B cell (primary cell): ENCODE measurements around the gene RNF4. TPM values are rescaled to one million over a fixed set of nuclear protein-coding genes. Genes with fewer than 3 reads are reported as not detected.

Experiments
- ATAC-seq: fragments of 200-7000 bp; cut with Tn5 transposase; one replicate; pipeline ENCODE4 v1.10.0; 2021; ENCODE audit warnings: low read depth, mild to moderate bottlenecking, moderate number of reproducible peaks, moderate library complexity
- CTCF ChIA-PET: fragments of 350-600 bp; sonication (Branson Sonifier 250); formaldehyde crosslinking; loops from one replicate; lab custom pipeline; 2021; ENCODE audit warnings: antibody characterized with exemption, inconsistent platforms; lab: Charles Lee
- POLR2A ChIA-PET: fragments of 350-600 bp; sonication (Branson Sonifier 250); formaldehyde crosslinking; loops from one replicate; lab custom pipeline; 2021; ENCODE audit warnings: antibody characterized with exemption; lab: Charles Lee
- DNase-seq: peaks from one replicate; pipeline ENCODE4 v3.0.0; 2013
- H2AFZ ChIP-seq: 2 replicates; pipeline ENCODE4 v1.6.1; 2012; ENCODE audit warnings: mild to moderate bottlenecking, low read depth, low read length; ENCODE audit not compliant: insufficient read depth, poor library complexity, severe bottlenecking
- H3K27ac ChIP-seq, 2 donors: 1 replicate in 1 of 2; 2 replicates in 1 of 2; pipeline ENCODE4 v1.5.1; 2012 to 2013; ENCODE audit warnings: low read length in 2 of 2, mild to moderate bottlenecking in 2 of 2, moderate library complexity in 1 of 2
- H3K27me3 ChIP-seq, 4 experiments: fragments of 200-600 bp in 1 of 4; sonication (generic) in 1 of 4; replicated peaks in 1 of 4; 1 replicate in 2 of 4; 2 replicates in 2 of 4; pipeline versions ENCODE4 v1.6.1 to v1.7.0; 2013 to 2016; ENCODE audit warnings: low read length in 3 of 4, mild to moderate bottlenecking in 2 of 4, mixed read lengths in 1 of 4, moderate library complexity in 1 of 4; ENCODE audit not compliant: insufficient read depth in 4 of 4, control insufficient read depth in 3 of 4; ENCODE audit errors: control extremely low read depth in 1 of 4
- H3K36me3 ChIP-seq, 2 experiments: replicated peaks in 1 of 2; 1 replicate in 1 of 2; 2 replicates in 1 of 2; pipeline versions ENCODE4 v1.6.1 to v1.7.1; 2013; ENCODE audit warnings: low read length in 1 of 2; ENCODE audit not compliant: insufficient read depth in 2 of 2, control insufficient read depth in 1 of 2; ENCODE audit errors: control extremely low read depth in 1 of 2, extremely low read depth in 1 of 2
- H3K4me1 ChIP-seq, 2 donors: fragments of 200-600 bp in 1 of 2; sonication (generic) in 1 of 2; 1 replicate in 1 of 2; 2 replicates in 1 of 2; pipeline versions ENCODE4 v1.5.1 to v1.6.1; 2013 to 2017; ENCODE audit warnings: low read length in 2 of 2; ENCODE audit not compliant: control insufficient read depth in 2 of 2, insufficient read depth in 2 of 2
- H3K4me2 ChIP-seq: replicated peaks from 2 replicates; pipeline ENCODE3; 2012; ENCODE audit warnings: mild to moderate bottlenecking, low read depth, low read length; ENCODE audit not compliant: poor library complexity, severe bottlenecking
- H3K4me3 ChIP-seq, 5 experiments: fragments of 200-600 bp in 1 of 5; sonication (generic) in 1 of 5; 1 replicate in 3 of 5; 2 replicates in 2 of 5; pipeline versions ENCODE4 v1.5.1 to v1.7.0; 2011 to 2016; ENCODE audit warnings: low read length in 4 of 5, mild to moderate bottlenecking in 4 of 5, low read depth in 2 of 5, control low read depth in 1 of 5, moderate library complexity in 1 of 5; ENCODE audit not compliant: insufficient read depth in 1 of 5; ENCODE audit errors: control extremely low read depth in 1 of 5, extremely low read depth in 1 of 5
- H3K79me2 ChIP-seq: fragments of 200-600 bp; sonication (generic); one replicate; pipeline ENCODE4 v1.6.0; 2016; ENCODE audit warnings: low read length; ENCODE audit not compliant: control insufficient read depth, insufficient read depth
- H3K9ac ChIP-seq: fragments of 200-600 bp; sonication (generic); 2 replicates; pipeline ENCODE4 v1.6.1; 2017; ENCODE audit warnings: mild to moderate bottlenecking, low read length, moderate library complexity
- H3K9me3 ChIP-seq, 3 donors: one replicate each; pipeline versions ENCODE4 v1.6.1 to v1.7.1; 2013; ENCODE audit warnings: low read length in 2 of 3; ENCODE audit not compliant: control insufficient read depth in 2 of 3, insufficient read depth in 1 of 3; ENCODE audit errors: control extremely low read depth in 1 of 3
- H4K20me1 ChIP-seq: 2 replicates; pipeline ENCODE4 v1.6.0; 2012; ENCODE audit warnings: mild to moderate bottlenecking, low read length; ENCODE audit not compliant: insufficient read depth, control insufficient read depth, poor library complexity, severe bottlenecking
- H3K27ac Mint-ChIP-seq: one replicate; pipeline ENCODE4 v1.8.0; 2021; ENCODE audit warnings: mixed read lengths
- H3K27me3 Mint-ChIP-seq: one replicate; pipeline ENCODE4 v1.8.0; 2021; ENCODE audit warnings: mixed read lengths
- H3K4me1 Mint-ChIP-seq: one replicate; pipeline ENCODE4 v1.8.0; 2021; ENCODE audit warnings: mixed read lengths
- H3K4me3 Mint-ChIP-seq: one replicate; pipeline ENCODE4 v1.8.0; 2021; ENCODE audit warnings: mixed read lengths
- H3K9me3 Mint-ChIP-seq: one replicate; pipeline ENCODE4 v1.8.0; 2022; ENCODE audit warnings: mixed read lengths; ENCODE audit not compliant: insufficient read depth
- CTCF ChIP-seq: fragments of 200-600 bp; IDR thresholded peaks from one replicate; pipeline ENCODE4 v1.8.0; 2022; ENCODE audit warnings: antibody characterized with exemption, mild to moderate bottlenecking
- EZH2 ChIP-seq: IDR thresholded peaks from 2 replicates; pipeline ENCODE4 v1.6.1; 2012; ENCODE audit warnings: borderline replicate concordance, low read depth, mild to moderate bottlenecking, moderate library complexity, low read length; ENCODE audit not compliant: insufficient read depth, poor library complexity, severe bottlenecking
- WGBS: methylation state at CpG from one replicate; pipeline ENCODE4 v1.1.5; 2013; ENCODE audit warnings: missing lambda C conversion rate; ENCODE audit not compliant: insufficient coverage; 5-methylcytosine and 5-hydroxymethylcytosine counted together
- intact Hi-C: fragments of 100-400 bp; cut with micrococcal nuclease; formaldehyde crosslinking; loops from one replicate; pipeline ENCODE4 v1.10.0; 2022
- polyA plus RNA-seq: library from polyadenylated mRNA; depleted of rRNA; stranded (reverse); fragments of >200 nt; gene quantifications from 2 replicates; pipeline ENCODE4 v1.2.3, GENCODE V29; 2012
- total RNA-seq, 2 donors: library from RNA; stranded (reverse); fragments of 120-200 nt in 1 of 2; gene quantifications; 1 replicate in 1 of 2; 2 replicates in 1 of 2; pipeline versions ENCODE4 v1.2.3 to v1.2.4, GENCODE V29; 2013 to 2022

RNF4 gene
- total and polyA plus RNA-seq, 2 donors (not counting 1 experiment from before 2014, with no cell fraction given), result 61.8 to 95.2 TPM

- no peaks in the 10 kb centered on the region for H3K9me3 Mint-ChIP-seq
- no peak overlapping the region for H3K4me2 ChIP-seq
- H3K4me1 ChIP-seq, result peaks cover 16 to 26% of the 10 kb centered on the region in 2 donors
- ATAC-seq (no peak), DNase-seq (no peak)
- no peak overlapping the region for H3K9ac ChIP-seq
- no peak overlapping the region for H2AFZ ChIP-seq
- H3K9me3 ChIP-seq, result no peaks in the 10 kb centered on the region
- no peak overlapping the region for H3K27ac Mint-ChIP-seq
- no peak overlapping the region for H3K4me3 Mint-ChIP-seq
- no peaks in the 10 kb centered on the region for H3K27me3 ChIP-seq
- TF ChIP-seq EZH2 (no peak), CTCF (no peak)
- H3K27ac ChIP-seq, result no peak overlapping the region
- H3K27me3 Mint-ChIP-seq, result no peaks in the 10 kb centered on the region
- H3K4me1 Mint-ChIP-seq, result peaks cover 24% of the 10 kb centered on the region
- ChIA-PET CTCF (interaction anchor here (1.0 kb wide), 1 partner anchor 287 kb away, joined by 3 read pairs; no protein-coding TSS in a partner anchor), POLR2A (no interaction called here)
- H3K79me2 ChIP-seq, result peaks cover 68% of the 10 kb centered on the region
- intact Hi-C loops, result no loop called here
- no peak overlapping the region for H3K4me3 ChIP-seq
- 98% methylated on average over 6 of the region's 7 CpGs for WGBS
- H4K20me1 ChIP-seq, result peaks cover 64% of the 10 kb centered on the region
- H3K36me3 ChIP-seq, result peaks cover 16 to 65% of the 10 kb centered on the region in 2 experiments
Observed at GRCh38 chr4:2507855-2508254, 38.9 kb downstream of the RNF4 start.

DNA sequence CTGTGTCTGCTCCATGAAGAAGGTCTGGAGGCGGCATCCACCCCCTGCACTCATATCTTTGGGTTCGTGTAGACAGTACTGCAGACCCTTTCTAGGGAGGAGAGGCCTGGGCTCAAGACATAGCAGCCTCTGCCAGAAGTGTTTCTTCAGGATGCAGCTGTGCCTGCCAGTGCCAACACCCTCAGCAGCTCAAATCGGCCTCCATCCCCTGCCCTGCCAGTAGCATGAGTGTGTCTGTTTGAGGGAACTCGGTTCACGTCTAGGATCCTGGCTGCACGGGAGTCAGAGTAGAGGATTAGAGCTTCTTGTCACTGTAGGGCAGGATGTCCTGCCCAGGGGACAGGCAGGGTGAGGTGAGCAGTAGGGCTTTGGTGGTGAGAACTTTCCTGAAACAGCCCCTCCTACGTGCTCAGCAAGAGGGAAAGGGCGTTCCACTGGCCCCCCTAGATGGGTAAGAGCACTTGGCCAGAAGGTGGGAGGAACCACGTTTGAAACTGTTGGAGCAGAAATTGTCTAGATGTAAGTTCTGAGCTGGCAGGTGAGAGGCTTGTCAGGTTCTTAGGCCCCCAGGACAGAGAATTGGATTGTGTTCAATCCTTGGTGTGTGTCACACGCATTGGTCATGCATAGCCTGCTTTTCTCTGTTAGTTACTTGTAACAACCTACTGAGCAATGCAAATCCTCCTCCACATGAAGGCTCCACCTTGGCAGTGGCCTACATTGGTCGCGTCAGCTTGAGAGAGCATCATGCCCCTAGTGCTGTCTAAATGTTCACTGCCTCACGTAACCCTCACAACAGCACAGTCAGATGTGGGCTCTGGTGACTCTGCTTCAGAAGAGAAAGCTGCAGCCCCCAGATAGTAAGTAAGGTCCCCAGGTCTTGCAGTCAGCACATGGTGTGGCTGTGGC lies 41.7 kb downstream of the RNF4 start:
- no peaks in the 10 kb centered on the region for H3K27me3 Mint-ChIP-seq
- no peaks in the 10 kb centered on the region for H3K9me3 Mint-ChIP-seq
- H4K20me1 ChIP-seq, result peaks cover 57% of the 10 kb centered on the region
- DNase-seq (no peak), ATAC-seq (peak; percentile 22)
- H3K27ac Mint-ChIP-seq, result peak overlapping the region; percentile 91
- peak overlapping the region; percentile 15 for H3K4me2 ChIP-seq
- H3K4me1 Mint-ChIP-seq, result peaks cover 24% of the 10 kb centered on the region
- peaks cover 16 to 26% of the 10 kb centered on the region in 2 donors for H3K4me1 ChIP-seq
- intact Hi-C loops, result no loop called here
- peaks cover 55% of the 10 kb centered on the region for H3K79me2 ChIP-seq
- WGBS, result 80% methylated on average over 10 of the region's 13 CpGs
- no peaks in the 10 kb centered on the region for H3K27me3 ChIP-seq
- H3K4me3 Mint-ChIP-seq, result peak overlapping the region; percentile 13
- H3K9me3 ChIP-seq, result no peaks in the 10 kb centered on the region
- TF ChIP-seq CTCF (no peak), EZH2 (no peak)
- H3K4me3 ChIP-seq, result no peak overlapping the region
- CTCF ChIA-PET, result interaction anchor here (1.0 to 2.0 kb wide), 3 partner anchors 26 to 291 kb away, joined by 3 to 6 read pairs (median 3); partner anchors contain the start of genes FAM193A and RNF4
- POLR2A ChIA-PET, result interaction anchor here (0.6 kb wide), 3 partner anchors 30 to 70 kb away, joined by 3 to 5 read pairs (median 4); no protein-coding TSS in a partner anchor
- peak overlapping the region; percentile 38 to 64 for H3K27ac ChIP-seq
- H3K36me3 ChIP-seq, result peaks cover 19 to 69% of the 10 kb centered on the region in 2 experiments
- no peak overlapping the region for H2AFZ ChIP-seq
- no peak overlapping the region for H3K9ac ChIP-seq
